Activated CD4-positive, alpha-beta T cell treated with anti-CD3 and anti-CD28 coated beads, Interleukin-2, amount 50 U/mL, for 4 hours (primary cell): Measurements from ENCODE around the gene BSND.

ENCODE experiments used
- DNase-seq, 2 experiments: peaks; one replicate each; pipeline ENCODE4 v3.0.0-alpha.2; 2020

Gene BSND

DNA sequence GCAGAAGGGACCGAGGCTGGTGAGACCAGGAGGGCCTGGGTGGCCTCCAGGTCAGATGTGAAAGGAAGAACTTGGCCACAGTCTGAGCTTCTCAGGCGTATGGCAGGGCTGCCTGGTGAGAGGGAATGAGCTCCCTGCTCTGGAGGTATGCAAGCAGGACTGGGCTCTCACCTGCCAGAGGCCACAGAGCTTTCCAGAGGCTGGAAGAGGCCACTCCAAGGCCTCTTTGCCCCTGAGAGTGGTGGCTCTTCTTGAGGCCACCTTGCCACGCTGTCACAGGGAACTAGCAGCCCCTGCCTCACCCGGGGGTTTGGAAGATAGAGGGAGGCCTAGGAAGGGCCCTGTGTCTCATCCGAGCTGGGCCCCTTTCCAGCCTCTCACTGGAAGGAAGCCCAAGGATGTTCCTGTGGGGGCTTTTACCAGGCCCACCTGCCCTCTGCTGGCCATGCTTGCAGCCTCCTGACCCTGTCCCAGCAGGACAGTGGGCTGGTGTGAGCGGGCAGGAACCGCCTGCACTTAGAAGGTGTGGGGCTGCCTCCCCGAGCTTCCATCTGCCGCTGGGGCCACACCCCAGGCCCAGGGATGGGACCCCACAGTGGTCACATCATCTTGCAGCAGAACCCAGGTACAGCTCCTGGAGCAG, 50.7 kb downstream of the BSND start:
- no peak for DNase-seq

GRCh38 chr1:55049914-55050278, 51.2 kb downstream of the BSND start:
- DNase-seq = no peak

DNA sequence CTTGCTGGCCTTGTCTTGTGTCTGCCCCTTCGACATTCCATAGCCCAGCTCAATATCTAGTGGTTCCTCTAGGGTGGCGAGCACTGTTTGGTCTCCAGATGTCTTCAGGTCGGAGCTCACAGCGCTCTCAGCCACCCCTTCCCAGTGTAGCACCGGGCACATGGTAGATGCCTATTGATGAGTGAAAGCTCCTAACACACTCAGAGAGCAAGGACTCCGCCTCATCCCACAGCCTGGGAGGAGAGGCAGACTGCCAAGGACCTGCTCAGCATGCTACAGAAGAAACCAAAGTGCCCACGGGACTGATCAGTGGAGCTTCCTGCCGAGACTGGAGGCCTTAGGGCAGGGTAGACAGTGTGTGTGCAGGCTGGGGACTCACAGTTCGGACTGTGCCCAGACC, 51.5 kb downstream of the BSND start:
- no peak for DNase-seq

- no peak for DNase-seq
Measured at GRCh38 chr1:55051169-55051568, 52.4 kb downstream of the BSND start.

GRCh38 chr1:55051621-55052020, 52.9 kb downstream of the BSND start:
- no peak for DNase-seq

GRCh38 chr1:55052221-55053142, 53.7 kb downstream of the BSND start:
- DNase-seq = no peak

DNA sequence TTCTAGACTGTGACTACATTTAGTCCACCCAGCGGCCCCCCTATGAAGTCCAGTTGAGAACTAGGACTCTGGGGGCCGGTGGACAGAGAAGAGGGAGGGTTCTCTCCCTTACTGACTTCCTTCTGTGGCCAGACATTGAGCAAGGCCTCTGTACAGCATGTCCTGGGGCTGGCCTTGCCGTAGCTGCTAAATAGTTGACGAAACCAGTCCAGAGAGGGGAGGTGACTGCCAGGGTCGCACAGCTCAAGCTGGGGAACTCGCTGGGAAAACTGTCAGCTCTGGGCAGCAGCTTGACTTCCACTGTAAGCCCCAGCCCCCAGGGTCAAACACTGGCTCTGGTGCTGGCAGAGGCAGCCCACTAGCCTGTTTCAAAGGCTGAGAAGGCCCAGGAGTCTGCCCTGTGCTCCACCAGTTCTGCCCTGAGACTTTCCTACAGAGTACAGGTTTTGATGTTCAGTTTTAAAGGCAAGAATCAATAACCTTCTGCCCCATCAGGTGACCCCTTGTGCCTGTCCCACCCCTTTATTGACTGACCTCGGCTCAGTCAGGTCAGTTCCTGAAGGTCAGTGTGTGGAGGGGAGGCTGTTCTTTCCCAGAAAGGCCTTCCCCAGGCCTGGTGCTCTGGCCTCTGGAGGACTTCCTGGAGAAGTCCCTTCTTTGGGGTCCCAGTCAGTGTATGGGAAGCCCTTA, 54.7 kb downstream of the BSND start:
- DNase-seq = no peak

DNA sequence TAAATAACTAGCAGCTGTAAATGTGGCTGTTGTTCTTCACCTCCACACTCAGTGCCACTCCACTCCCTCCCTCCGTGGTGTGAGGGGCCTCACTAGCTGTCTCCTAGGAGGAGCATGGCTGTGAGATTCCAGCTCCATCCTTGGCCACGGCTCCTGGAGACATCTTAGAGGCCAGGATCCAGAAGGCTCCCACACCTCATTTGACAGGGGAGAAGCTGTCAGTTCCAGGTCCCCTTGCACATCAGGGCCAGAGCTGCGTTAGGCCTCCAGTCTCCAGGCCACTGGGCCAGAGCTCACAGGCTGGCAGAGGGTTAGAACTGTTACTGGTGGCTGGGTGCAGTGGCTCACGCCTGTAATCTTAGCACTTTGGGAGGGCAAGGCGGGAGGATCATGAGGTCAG, 55.7 kb downstream of the BSND start:
- no peak for DNase-seq

DNA sequence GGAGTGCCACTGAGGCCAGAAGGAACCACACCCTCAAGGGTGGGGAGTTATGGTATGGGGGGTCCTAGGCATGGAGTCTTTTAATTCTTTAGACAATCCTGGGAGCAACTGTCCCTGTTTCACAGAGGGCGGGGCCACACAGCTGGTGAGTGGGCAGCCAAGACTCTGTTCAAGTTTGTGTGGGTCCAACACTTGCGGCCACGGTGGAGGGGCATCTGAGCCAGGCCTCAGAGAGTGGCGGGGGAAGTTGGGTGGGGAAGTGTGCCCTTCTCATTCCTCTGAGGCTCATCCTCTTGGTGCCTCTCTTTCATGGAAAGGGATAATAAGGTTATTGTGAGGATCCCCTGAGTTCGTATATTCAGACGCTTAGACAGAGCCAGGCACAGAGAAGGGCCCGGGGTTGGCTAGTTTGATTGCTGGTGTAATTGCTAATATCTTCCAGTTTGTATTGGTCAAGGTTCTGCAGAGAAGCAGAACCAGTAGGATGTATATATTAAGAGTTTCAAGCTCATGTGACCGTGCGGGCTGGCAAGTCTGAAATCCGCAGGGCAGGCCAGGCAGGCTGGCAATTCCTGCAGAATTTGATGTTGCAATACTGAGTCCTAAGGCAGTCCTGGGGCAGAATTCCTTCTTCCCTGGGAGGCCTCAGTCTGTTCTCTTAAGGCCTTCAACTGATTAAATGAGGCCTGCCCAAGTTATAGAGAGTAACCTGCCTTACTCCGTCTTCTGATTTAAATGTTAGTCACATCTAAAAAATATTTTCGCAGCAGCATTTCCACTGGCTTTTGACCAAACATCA, 56.5 kb downstream of the BSND start:
- DNase-seq = no peak

- no peak for DNase-seq
Measured at GRCh38 chr1:55055951-55056631, 57.4 kb downstream of the BSND start.

DNA sequence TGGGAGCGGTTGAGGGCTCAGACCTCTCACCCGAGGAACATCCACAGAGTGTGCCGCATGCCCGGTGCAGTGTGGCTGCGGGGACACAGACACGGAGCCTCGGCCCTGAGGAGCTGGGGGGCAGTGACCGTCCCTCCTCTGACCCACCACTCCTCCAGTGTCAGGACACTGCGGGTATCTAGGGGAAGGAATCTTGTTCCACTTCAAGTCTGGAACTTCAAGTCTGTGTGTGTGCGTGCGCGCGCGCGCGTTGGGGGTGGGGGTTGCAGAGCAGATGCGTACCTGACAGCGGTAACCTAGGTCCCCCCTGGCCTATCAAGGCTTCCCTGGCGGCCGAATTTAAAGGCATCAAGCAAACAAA, 57.9 kb downstream of the BSND start:
- DNase-seq = no peak

DNA sequence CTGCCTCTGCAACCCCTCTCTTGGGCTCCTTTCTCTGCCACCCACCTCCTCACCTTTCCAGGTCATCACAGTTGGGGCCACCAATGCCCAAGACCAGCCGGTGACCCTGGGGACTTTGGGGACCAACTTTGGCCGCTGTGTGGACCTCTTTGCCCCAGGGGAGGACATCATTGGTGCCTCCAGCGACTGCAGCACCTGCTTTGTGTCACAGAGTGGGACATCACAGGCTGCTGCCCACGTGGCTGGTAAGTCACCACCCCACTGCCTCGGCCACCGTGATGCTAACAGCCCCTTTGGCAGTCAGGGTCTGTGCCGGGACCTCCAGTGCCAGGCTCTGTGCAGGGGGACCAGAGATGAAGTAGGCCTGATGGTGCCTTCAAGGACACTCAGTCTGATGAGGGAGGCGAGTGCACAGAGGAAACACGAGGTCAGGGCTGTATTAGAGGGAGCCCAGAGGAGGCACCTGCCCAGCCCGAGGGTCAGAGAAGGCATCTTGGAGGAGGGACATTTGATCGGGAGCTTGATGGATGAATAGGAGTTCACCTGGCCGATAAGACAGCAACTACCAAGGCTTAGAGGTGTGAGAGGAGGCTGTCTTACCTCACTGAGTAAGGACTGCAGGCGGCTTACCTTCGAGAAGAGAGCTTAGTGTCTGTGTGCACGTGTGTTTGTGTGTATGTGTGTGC, 58.7 kb downstream of the BSND start:
- no peak for DNase-seq

DNA sequence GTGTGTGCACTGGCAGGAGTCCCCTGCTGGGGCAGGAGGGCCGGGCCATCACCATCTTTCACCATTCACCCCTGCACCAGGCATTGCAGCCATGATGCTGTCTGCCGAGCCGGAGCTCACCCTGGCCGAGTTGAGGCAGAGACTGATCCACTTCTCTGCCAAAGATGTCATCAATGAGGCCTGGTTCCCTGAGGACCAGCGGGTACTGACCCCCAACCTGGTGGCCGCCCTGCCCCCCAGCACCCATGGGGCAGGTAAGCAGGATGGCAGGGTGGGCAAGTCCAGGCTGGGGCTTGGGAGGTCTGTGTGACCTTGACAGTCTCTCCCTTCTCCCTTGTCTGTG, 59.2 kb downstream of the BSND start:
- no peak for DNase-seq

GRCh38 chr1:55059302-55060132, 60.8 kb downstream of the BSND start:
- no peak for DNase-seq

DNA sequence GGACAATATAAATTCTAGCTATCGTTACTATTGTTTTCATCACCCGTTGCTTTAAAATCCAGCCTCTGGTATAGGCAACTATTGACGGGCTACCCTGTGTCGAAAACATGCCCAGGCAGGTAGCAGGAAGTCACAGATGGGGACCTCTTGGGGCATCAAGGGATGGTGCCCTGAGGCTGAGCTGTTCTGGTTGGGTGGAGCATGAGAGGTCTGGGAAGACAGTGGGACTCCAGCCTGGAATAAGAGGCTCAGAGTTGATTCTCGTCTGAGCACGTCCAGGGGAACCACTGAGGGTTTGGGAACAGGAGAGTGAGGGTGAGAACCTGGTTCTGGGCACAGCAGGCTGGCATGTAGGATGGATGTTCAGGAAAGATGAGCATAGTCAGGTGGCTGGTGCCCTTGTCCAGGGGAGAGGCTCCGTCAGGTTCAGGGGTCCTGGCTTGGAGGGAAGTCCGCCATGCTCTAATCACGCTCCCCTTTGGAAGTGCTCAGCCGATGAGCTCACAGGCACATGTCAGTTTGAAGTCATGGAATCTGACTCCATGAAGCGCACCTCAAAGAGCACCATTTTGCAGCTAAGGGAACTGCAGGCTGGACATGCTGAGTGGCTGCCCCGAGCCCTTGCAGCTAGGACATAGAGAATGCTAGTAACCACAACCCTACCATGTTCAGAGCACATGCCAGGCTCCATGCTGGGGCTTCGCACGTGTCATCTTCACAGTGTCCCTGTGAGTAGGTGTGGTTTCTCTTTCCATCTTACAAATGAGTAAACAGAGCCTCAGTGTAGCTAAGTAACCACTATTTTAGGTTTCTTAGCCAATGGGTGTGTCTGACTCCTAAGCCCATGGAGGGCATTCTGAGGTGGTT, 61.6 kb downstream of the BSND start:
- DNase-seq = no peak

GRCh38 chr1:55061000-55061705, 62.4 kb downstream of the BSND start:
- DNase-seq = no peak
